Endothelial cell of umbilical vein (primary cell): ENCODE results near the gene EYS. TPM values are rescaled to one million over a fixed set of nuclear protein-coding genes. Genes with fewer than 3 reads are reported as not detected.

Source experiments
- BruUV-seq: library from RNA; stranded (reverse); fragments of 400-500 nt; replicated peaks from 2 replicates; lab custom pipeline; 2021; lab: Mats Ljungman, UMichigan
- CTCF ChIA-PET: fragments of 300-600, 350-600 bp; sonication (Branson Sonifier 250); formaldehyde crosslinking; loops from one replicate; lab custom pipeline; 2021; ENCODE audit warnings: antibody characterized with exemption, inconsistent platforms; lab: Charles Lee
- POLR2A ChIA-PET: fragments of 300-600, 350-600 bp; sonication (Branson Sonifier 250); formaldehyde crosslinking; loops from one replicate; lab custom pipeline; 2021; ENCODE audit warnings: antibody characterized with exemption, inconsistent platforms; lab: Charles Lee
- DNase-seq: peaks from one replicate; pipeline ENCODE4 v3.0.0-alpha.2; 2011; ENCODE audit warnings: low read depth, low spot score
- FAIRE-seq: peaks from 2 replicates; lab custom pipeline; 2011; peaks lifted over from hg19 to GRCh38; lab: Jason Lieb, UNC
- H2AFZ ChIP-seq: 2 replicates; pipeline ENCODE4 v1.6.0; 2012; ENCODE audit warnings: low read depth, low read length, control low read depth, inconsistent platforms
- H3K27ac ChIP-seq: 2 replicates; pipeline ENCODE4 v1.5.1; 2011; ENCODE audit warnings: low read depth, mild to moderate bottlenecking, control low read depth, low read length, moderate library complexity; ENCODE audit not compliant: insufficient read depth
- H3K27me3 ChIP-seq, 2 experiments: 2 replicates each; pipeline versions ENCODE4 v1.6.0 to v1.6.1; 2011; ENCODE audit warnings: low read length in 2 of 2, mixed read lengths in 1 of 2; ENCODE audit not compliant: control insufficient read depth in 2 of 2, insufficient read depth in 2 of 2
- H3K36me3 ChIP-seq, 2 experiments: 2 replicates in 1 of 2; 3 replicates in 1 of 2; pipeline ENCODE4 v1.5.1; 2011; ENCODE audit warnings: low read length in 2 of 2, mild to moderate bottlenecking in 1 of 2, moderate library complexity in 1 of 2; ENCODE audit not compliant: control insufficient read depth in 2 of 2, insufficient read depth in 2 of 2; ENCODE audit errors: extremely low read depth in 1 of 2
- H3K4me1 ChIP-seq: 3 replicates; pipeline ENCODE4 v1.5.1; 2011; ENCODE audit warnings: mild to moderate bottlenecking, low read length; ENCODE audit not compliant: control insufficient read depth, insufficient read depth; ENCODE audit errors: extremely low read depth
- H3K4me2 ChIP-seq: 2 replicates; pipeline ENCODE4 v1.6.1; 2011; ENCODE audit warnings: low read length, control low read depth, mixed read lengths; ENCODE audit not compliant: insufficient read depth
- H3K4me3 ChIP-seq, 3 experiments: fragments of 200-600 bp in 1 of 3; sonication (generic), shearing (Covaris generic) in 1 of 3; replicated peaks in 1 of 3; 2 replicates each; pipeline ENCODE4 v1.5.1; 2011 to 2016; ENCODE audit warnings: control low read depth in 3 of 3, low read length in 3 of 3, mild to moderate bottlenecking in 2 of 3, inconsistent platforms in 1 of 3, low read depth in 1 of 3, moderate library complexity in 1 of 3; ENCODE audit not compliant: insufficient read depth in 1 of 3
- H3K79me2 ChIP-seq: 2 replicates; pipeline ENCODE4 v1.6.0; 2012; ENCODE audit warnings: low read length, inconsistent platforms; ENCODE audit not compliant: control insufficient read depth, insufficient read depth
- H3K9ac ChIP-seq: replicated peaks from 2 replicates; pipeline ENCODE3; 2011; ENCODE audit warnings: low read length, control low read depth; ENCODE audit not compliant: insufficient read depth; ENCODE audit errors: extremely low read depth
- H3K9me1 ChIP-seq: replicated peaks from 3 replicates; pipeline ENCODE4 v1.6.0; 2011; ENCODE audit warnings: mild to moderate bottlenecking, low read length; ENCODE audit not compliant: control insufficient read depth, insufficient read depth; ENCODE audit errors: extremely low read depth
- H3K9me3 ChIP-seq: replicated peaks from 2 replicates; pipeline ENCODE4 v1.5.1; 2012; ENCODE audit warnings: low read length, inconsistent platforms; ENCODE audit not compliant: control insufficient read depth, insufficient read depth
- H4K20me1 ChIP-seq: replicated peaks from 2 replicates; pipeline ENCODE3; 2011; ENCODE audit warnings: mild to moderate bottlenecking, low read length; ENCODE audit not compliant: control insufficient read depth, insufficient read depth; ENCODE audit errors: extremely low read depth
- CTCF ChIP-seq, 2 donors: IDR thresholded peaks; 1 replicate in 1 of 2; 2 replicates in 1 of 2; pipeline ENCODE4 v1.5.1; 2011; ENCODE audit warnings: low read length in 2 of 2, mild to moderate bottlenecking in 2 of 2, moderate library complexity in 2 of 2, control low read depth in 1 of 2, inconsistent platforms in 1 of 2, low read depth in 1 of 2; ENCODE audit not compliant: insufficient read depth in 1 of 2; ENCODE audit errors: extremely low read depth in 1 of 2
- EZH2 ChIP-seq: IDR thresholded peaks from 2 replicates; pipeline ENCODE4 v1.6.1; 2012; ENCODE audit warnings: borderline replicate concordance, low read depth, mild to moderate bottlenecking, moderate library complexity, low read length, inconsistent platforms; ENCODE audit not compliant: severe bottlenecking
- FOS ChIP-seq: IDR thresholded peaks from 2 replicates; pipeline ENCODE4 v1.6.1; 2011; ENCODE audit warnings: mild to moderate bottlenecking, low read length, moderate library complexity, borderline replicate concordance; ENCODE audit not compliant: insufficient read depth
- GATA2 ChIP-seq: IDR thresholded peaks from 2 replicates; pipeline ENCODE4 v1.7.0; 2011; ENCODE audit warnings: low read depth, mild to moderate bottlenecking, moderate library complexity, mixed read lengths, low read length; ENCODE audit not compliant: insufficient read length, insufficient read depth
- JUN ChIP-seq: IDR thresholded peaks from 2 replicates; pipeline ENCODE4 v1.6.1; 2011; ENCODE audit warnings: borderline replicate concordance, low read depth; ENCODE audit not compliant: insufficient read length, insufficient read depth
- MAX ChIP-seq: IDR thresholded peaks from 2 replicates; pipeline ENCODE4 v1.6.1; 2011; ENCODE audit not compliant: insufficient read depth, insufficient read length
- MYC ChIP-seq: IDR thresholded peaks from one replicate; pipeline ENCODE4 v1.6.1; 2011; ENCODE audit warnings: mild to moderate bottlenecking, low read depth, low read length
- POLR2A ChIP-seq: IDR thresholded peaks from 2 replicates; pipeline ENCODE4 v1.6.1; 2012; ENCODE audit warnings: low read depth, mild to moderate bottlenecking, control low read depth, low read length
- POLR2AphosphoS5 ChIP-seq: IDR thresholded peaks from 2 replicates; pipeline ENCODE4 v1.6.1; 2012; ENCODE audit warnings: low read depth, mild to moderate bottlenecking, control low read depth, low read length, moderate library complexity; ENCODE audit not compliant: insufficient read depth
- dilution Hi-C: fragments of 300-500 bp; cut with MboI; formaldehyde crosslinking; loops from one replicate; pipeline ENCODE4 v1.15.0; 2019; ENCODE audit warnings: low sequenced_read_pairs; ENCODE audit not compliant: extremely low pct_ligation_motif_present
- intact Hi-C: fragments of 100-400 bp; cut with micrococcal nuclease; formaldehyde crosslinking; loops from one replicate; pipeline ENCODE4 v1.10.0; 2022
- polyA plus RNA-seq, 4 experiments: library from polyadenylated mRNA; depleted of rRNA in 3 of 4; stranded (reverse) in 3 of 4; unstranded in 1 of 4; fragments of >200 nt; gene quantifications; 2 replicates each; pipeline versions ENCODE4 v1.2.1 to v1.2.3, GENCODE V29; 2011 to 2012; ENCODE audit warnings: missing spikeins in 1 of 4
- total RNA-seq: library from RNA; stranded (reverse); gene quantifications from 2 replicates; pipeline ENCODE4 v1.2.3, GENCODE V29; 2021

EYS gene
- total and polyA plus RNA-seq, 2 donors (not counting 3 experiments of a cell fraction or from before 2014, with no cell fraction given), result 0.01 to 0.27 TPM

- H3K36me3 ChIP-seq, result no peaks in the 10 kb centered on the region
- H3K9me3 ChIP-seq, result no peaks in the 10 kb centered on the region
- TF ChIP-seq EZH2 (no peak), POLR2A (no peak), POLR2AphosphoS5 (no peak), MAX (no peak), MYC (no peak), FOS (no peak), CTCF (IDR thresholded peaks at IDR 0.05; ENCODE audit: extremely low read depth in 1 of 2, insufficient read depth in 1 of 2, low read depth in 1 of 2, low read length in 2 of 2) (no peak), GATA2 (no peak), JUN (no peak)
- no TSS peak for BruUV-seq
- no peaks in the 10 kb centered on the region for H4K20me1 ChIP-seq
- ChIA-PET POLR2A (no interaction called here), CTCF (no interaction called here)
- no peaks in the 10 kb centered on the region for H3K27me3 ChIP-seq
- intact Hi-C loops, result no loop called here
- H2AFZ ChIP-seq, result no peak overlapping the region
- no peak for FAIRE-seq
- no peak overlapping the region for H3K4me3 ChIP-seq
- no peak overlapping the region for H3K9ac ChIP-seq
- DNase-seq, result no peak
- no peaks in the 10 kb centered on the region for H3K4me1 ChIP-seq
- H3K4me2 ChIP-seq, result no peak overlapping the region
- dilution Hi-C loops, result no loop called here
- H3K79me2 ChIP-seq, result no peaks in the 10 kb centered on the region
- no peaks in the 10 kb centered on the region for H3K9me1 ChIP-seq
- H3K27ac ChIP-seq, result no peak overlapping the region
Measured at GRCh38 chr6:65701325-65701724, 5.7 kb downstream of the EYS start.
